ENCODE results near the gene LIN7C.

LIN7C gene

GRCh38 chr11:27444801-27445215, 61.8 kb downstream of the LIN7C start:
- DNase-seq = no peak

All from KG1 (cell line).